ENCODE results near the gene SGPP2.
"Not testable (repeated sequence)": the region's sequence is repeated elsewhere in the genome, so short reads cannot be mapped to it uniquely, and the experiment has no call there.

The SGPP2 gene

GRCh38 chr2:222424276-222424728 is at the start of gene SGPP2:
Gene SGPP2, plus strand, starts transcription at chr2:222424543. Its CDS starts 60 bp downstream, at chr2:222424603.
- peaks cover 44% of the 10 kb centered on the region for H3K27me3 Mint-ChIP-seq
- H3K27ac Mint-ChIP-seq: no peak within 1 kb of the TSS
- H3K36me3 Mint-ChIP-seq: no peaks in the 10 kb centered on the region
- H3K9me3 Mint-ChIP-seq: no peaks in the 10 kb centered on the region
- H3K4me3 Mint-ChIP-seq: peak within 1 kb of the TSS; percentile 70
- CTCF ChIA-PET: interaction anchor here (0.6 kb wide), 1 partner anchor 106 kb away, joined by 3 read pairs; no protein-coding TSS in a partner anchor
- no peak for DNase-seq
- H3K4me1 Mint-ChIP-seq: peaks cover 26% of the 10 kb centered on the region

- CTCF ChIA-PET: interaction anchor here (0.6 kb wide), 1 partner anchor 18 kb away, joined by 3 read pairs; no protein-coding TSS in a partner anchor
- Mint-ChIP-seq H3K4me1 (no peaks in the 10 kb centered on the region), H3K27ac (no peak overlapping the region), H3K9me3 (no peaks in the 10 kb centered on the region), H3K36me3 (no peaks in the 10 kb centered on the region), H3K27me3 (no peaks in the 10 kb centered on the region), H3K4me3 (no peak overlapping the region)
- no peak for DNase-seq
Observed at GRCh38 chr2:222375798-222376197, 48.5 kb upstream of the SGPP2 start.

GRCh38 chr2:222380456-222380855 is 43.9 kb upstream of the SGPP2 start:
- Mint-ChIP-seq H3K27ac (no peak overlapping the region), H3K4me3 (no peak overlapping the region), H3K36me3 (no peaks in the 10 kb centered on the region), H3K27me3 (no peaks in the 10 kb centered on the region), H3K9me3 (no peaks in the 10 kb centered on the region), H3K4me1 (no peaks in the 10 kb centered on the region)
- no peak for DNase-seq
- CTCF ChIA-PET: no interaction called here

GRCh38 chr2:222381566-222381965 is 42.8 kb upstream of the SGPP2 start:
- Mint-ChIP-seq H3K4me1 (no peaks in the 10 kb centered on the region), H3K9me3 (no peaks in the 10 kb centered on the region)

GRCh38 chr2:222383255-222383654 is 41.1 kb upstream of the SGPP2 start:
- H3K27ac Mint-ChIP-seq: no peak overlapping the region
- CTCF ChIA-PET: no interaction called here
- no peak for DNase-seq
- H3K4me3 Mint-ChIP-seq: no peak overlapping the region
- no peaks in the 10 kb centered on the region for H3K4me1 Mint-ChIP-seq
- H3K9me3 Mint-ChIP-seq: no peaks in the 10 kb centered on the region
- no peaks in the 10 kb centered on the region for H3K27me3 Mint-ChIP-seq
- H3K36me3 Mint-ChIP-seq: no peaks in the 10 kb centered on the region

More at GRCh38 chr2:222381566-222381965, 42.8 kb upstream of the SGPP2 start:
- Mint-ChIP-seq H3K36me3 (no peaks in the 10 kb centered on the region), H3K4me3 (no peak overlapping the region), H3K27me3 (no peaks in the 10 kb centered on the region), H3K27ac (no peak overlapping the region)
- CTCF ChIA-PET: no interaction called here
- no peak for DNase-seq

- Mint-ChIP-seq H3K36me3 (no peaks in the 10 kb centered on the region), H3K27ac (no peak overlapping the region), H3K27me3 (no peaks in the 10 kb centered on the region), H3K4me1 (no peaks in the 10 kb centered on the region), H3K9me3 (no peaks in the 10 kb centered on the region), H3K4me3 (no peak overlapping the region)
- no peak for DNase-seq
- CTCF ChIA-PET: no interaction called here
Observed at GRCh38 chr2:222391743-222392285, 32.5 kb upstream of the SGPP2 start.

GRCh38 chr2:222393733-222394267 is 30.5 kb upstream of the SGPP2 start:
- H3K27me3 Mint-ChIP-seq: no peaks in the 10 kb centered on the region
- H3K27ac Mint-ChIP-seq: no peak overlapping the region
- CTCF ChIA-PET: no interaction called here
- no peaks in the 10 kb centered on the region for H3K4me1 Mint-ChIP-seq
- H3K9me3 Mint-ChIP-seq: no peaks in the 10 kb centered on the region
- H3K4me3 Mint-ChIP-seq: no peak overlapping the region
- H3K36me3 Mint-ChIP-seq: no peaks in the 10 kb centered on the region
- DNase-seq: no peak

GRCh38 chr2:222398446-222398885 is 25.9 kb upstream of the SGPP2 start:
- no peak for DNase-seq
- no peaks in the 10 kb centered on the region for H3K36me3 Mint-ChIP-seq
- no peaks in the 10 kb centered on the region for H3K27me3 Mint-ChIP-seq
- H3K4me3 Mint-ChIP-seq: no peak overlapping the region
- no peak overlapping the region for H3K27ac Mint-ChIP-seq
- no peaks in the 10 kb centered on the region for H3K9me3 Mint-ChIP-seq
- CTCF ChIA-PET: no interaction called here
- no peaks in the 10 kb centered on the region for H3K4me1 Mint-ChIP-seq

GRCh38 chr2:222399038-222399783 is 25.1 kb upstream of the SGPP2 start:
- H3K9me3 Mint-ChIP-seq: no peaks in the 10 kb centered on the region
- CTCF ChIA-PET: no interaction called here
- no peak overlapping the region for H3K27ac Mint-ChIP-seq
- no peak overlapping the region for H3K4me3 Mint-ChIP-seq
- H3K36me3 Mint-ChIP-seq: no peaks in the 10 kb centered on the region
- no peak for DNase-seq
- H3K4me1 Mint-ChIP-seq: no peaks in the 10 kb centered on the region
- H3K27me3 Mint-ChIP-seq: no peaks in the 10 kb centered on the region

- Mint-ChIP-seq H3K9me3 (no peaks in the 10 kb centered on the region), H3K4me3 (no peak overlapping the region), H3K27me3 (no peaks in the 10 kb centered on the region), H3K4me1 (no peaks in the 10 kb centered on the region), H3K27ac (no peak overlapping the region), H3K36me3 (no peaks in the 10 kb centered on the region)
- CTCF ChIA-PET: no interaction called here
- DNase-seq: no peak
Observed at GRCh38 chr2:222404151-222404905, 20.0 kb upstream of the SGPP2 start.

- no peak for DNase-seq
- Mint-ChIP-seq H3K36me3 (no peaks in the 10 kb centered on the region), H3K27me3 (no peaks in the 10 kb centered on the region), H3K27ac (no peak overlapping the region), H3K4me1 (no peaks in the 10 kb centered on the region), H3K9me3 (peaks cover 6% of the 10 kb centered on the region), H3K4me3 (no peak overlapping the region)
- CTCF ChIA-PET: no interaction called here
Observed at GRCh38 chr2:222408684-222409083, 15.7 kb upstream of the SGPP2 start.

- Mint-ChIP-seq H3K27me3 (no peaks in the 10 kb centered on the region), H3K36me3 (no peaks in the 10 kb centered on the region), H3K9me3 (peaks cover 7% of the 10 kb centered on the region), H3K4me3 (no peak overlapping the region), H3K4me1 (no peaks in the 10 kb centered on the region), H3K27ac (no peak overlapping the region)
- no peak for DNase-seq
- CTCF ChIA-PET: no interaction called here
Observed at GRCh38 chr2:222410534-222410933, 13.8 kb upstream of the SGPP2 start.

GRCh38 chr2:222412334-222412733 is 12.0 kb upstream of the SGPP2 start:
- H3K4me1 Mint-ChIP-seq, H3K4me3 Mint-ChIP-seq, H3K27ac Mint-ChIP-seq, H3K36me3 Mint-ChIP-seq, DNase-seq, H3K9me3 Mint-ChIP-seq, H3K27me3 Mint-ChIP-seq, CTCF ChIA-PET: not testable (repeated sequence)

- DNase-seq: no peak
- H3K4me1 Mint-ChIP-seq: no peaks in the 10 kb centered on the region
- H3K9me3 Mint-ChIP-seq: peaks cover 7% of the 10 kb centered on the region
- no peak overlapping the region for H3K4me3 Mint-ChIP-seq
- H3K27ac Mint-ChIP-seq: no peak overlapping the region
- no peaks in the 10 kb centered on the region for H3K36me3 Mint-ChIP-seq
- H3K27me3 Mint-ChIP-seq: no peaks in the 10 kb centered on the region
- CTCF ChIA-PET: no interaction called here
Observed at GRCh38 chr2:222413295-222413911, 10.9 kb upstream of the SGPP2 start.
